ENCODE results near the gene LTBP1. TPM values are rescaled to one million over a fixed set of nuclear protein-coding genes. Genes with fewer than 3 reads are reported as not detected.

The LTBP1 gene
- total RNA-seq, 1 donor from 2014 or later, result 29.7 TPM

DNA sequence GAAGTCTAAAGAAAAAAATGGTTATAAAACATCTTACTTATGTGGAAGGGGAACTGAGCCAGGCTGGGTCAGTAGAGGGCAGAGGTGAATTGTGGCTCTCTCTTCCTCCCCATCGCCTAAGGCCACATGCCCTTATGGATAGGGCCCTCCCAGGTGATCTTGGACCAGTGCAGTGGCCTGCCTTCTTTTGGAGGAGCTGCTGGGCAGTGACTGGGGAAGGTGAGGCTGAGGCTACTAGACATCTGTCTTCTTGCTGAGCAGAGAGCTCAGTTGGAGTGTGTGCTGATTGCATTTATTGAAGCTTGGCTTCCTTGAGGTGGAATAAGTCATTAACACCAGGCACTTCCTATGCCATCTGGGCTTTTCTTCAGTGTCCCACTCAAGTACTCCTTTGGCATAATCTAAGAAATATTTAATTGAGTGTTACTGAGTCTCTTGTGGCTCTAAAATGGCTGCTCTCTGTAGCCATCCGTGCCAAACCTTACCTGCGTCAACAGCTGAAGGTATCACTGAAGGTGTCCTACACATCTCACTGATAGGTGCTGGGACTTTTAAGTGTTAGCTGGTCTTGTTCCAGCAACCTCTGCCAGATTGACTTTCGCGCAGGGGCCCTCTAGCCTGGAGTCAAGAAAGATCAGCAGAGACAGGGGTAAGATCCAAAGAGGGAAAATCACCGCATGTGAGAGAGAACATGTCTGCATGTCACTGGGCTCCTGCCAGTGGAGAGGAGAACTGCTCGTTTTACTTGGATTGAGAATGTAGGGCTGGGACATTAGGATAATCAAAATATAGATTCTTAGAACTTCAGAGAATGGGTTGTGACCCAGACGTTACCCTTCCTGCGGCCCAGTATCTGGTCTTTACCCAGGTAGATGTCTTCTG lies 256.1 kb downstream of the LTBP1 start:
- no peak for FAIRE-seq
- H3K27ac Mint-ChIP-seq (ENCODE audit: unreplicated experiment), result no peak overlapping the region

GRCh38 chr2:33204945-33205344 lies 258.2 kb downstream of the LTBP1 start:
- H3K36me3 ChIP-seq (ENCODE audit: insufficient read depth, low read length), result peaks cover 4% of the 10 kb centered on the region
- Mint-ChIP-seq H3K9me3 (ENCODE audit: unreplicated experiment) (peaks cover 2% of the 10 kb centered on the region), H3K4me3 (ENCODE audit: unreplicated experiment) (no peak overlapping the region), H3K27ac (ENCODE audit: unreplicated experiment) (no peak overlapping the region), H3K27me3 (ENCODE audit: low read depth, unreplicated experiment) (no peaks in the 10 kb centered on the region), H3K36me3 (ENCODE audit: low read depth, unreplicated experiment) (no peaks in the 10 kb centered on the region), H3K4me1 (ENCODE audit: low read depth, unreplicated experiment) (peaks cover 8% of the 10 kb centered on the region)
- FAIRE-seq, result no peak
- no peak overlapping the region for H3K4me2 ChIP-seq (ENCODE audit: low read length)
- no peak overlapping the region for H3K4me3 ChIP-seq (ENCODE audit: insufficient read depth, low read depth, low read length)
- no peak overlapping the region for H2AFZ ChIP-seq (ENCODE audit: low read depth, low read length)
- H4K20me1 ChIP-seq (ENCODE audit: insufficient read depth, low read length), result no peaks in the 10 kb centered on the region
- DNase-seq (ENCODE audit: low read depth), result no peak
- H3K9ac ChIP-seq (ENCODE audit: low read length), result no peak overlapping the region
- TF ChIP-seq, protein P1, sequence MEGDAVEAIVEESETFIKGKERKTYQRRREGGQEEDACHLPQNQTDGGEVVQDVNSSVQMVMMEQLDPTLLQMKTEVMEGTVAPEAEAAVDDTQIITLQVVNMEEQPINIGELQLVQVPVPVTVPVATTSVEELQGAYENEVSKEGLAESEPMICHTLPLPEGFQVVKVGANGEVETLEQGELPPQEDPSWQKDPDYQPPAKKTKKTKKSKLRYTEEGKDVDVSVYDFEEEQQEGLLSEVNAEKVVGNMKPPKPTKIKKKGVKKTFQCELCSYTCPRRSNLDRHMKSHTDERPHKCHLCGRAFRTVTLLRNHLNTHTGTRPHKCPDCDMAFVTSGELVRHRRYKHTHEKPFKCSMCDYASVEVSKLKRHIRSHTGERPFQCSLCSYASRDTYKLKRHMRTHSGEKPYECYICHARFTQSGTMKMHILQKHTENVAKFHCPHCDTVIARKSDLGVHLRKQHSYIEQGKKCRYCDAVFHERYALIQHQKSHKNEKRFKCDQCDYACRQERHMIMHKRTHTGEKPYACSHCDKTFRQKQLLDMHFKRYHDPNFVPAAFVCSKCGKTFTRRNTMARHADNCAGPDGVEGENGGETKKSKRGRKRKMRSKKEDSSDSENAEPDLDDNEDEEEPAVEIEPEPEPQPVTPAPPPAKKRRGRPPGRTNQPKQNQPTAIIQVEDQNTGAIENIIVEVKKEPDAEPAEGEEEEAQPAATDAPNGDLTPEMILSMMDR (IDR thresholded peaks at IDR 0.05; ENCODE audit: insufficient read depth, low read depth, low read length), result no peak
- no peak for TF ChIP-seq EZH2 (IDR thresholded peaks at IDR 0.05; ENCODE audit: insufficient read depth, low read length)
- no peaks in the 10 kb centered on the region for H3K27me3 ChIP-seq (ENCODE audit: insufficient read depth, low read length)
- peaks cover 8% of the 10 kb centered on the region for H3K4me1 ChIP-seq (ENCODE audit: insufficient read depth, low read length)
- H3K27ac ChIP-seq (ENCODE audit: low read depth, low read length), result no peak overlapping the region
- H3K9me3 ChIP-seq (ENCODE audit: insufficient read depth, low read depth, low read length), result no peaks in the 10 kb centered on the region
- peaks cover 2% of the 10 kb centered on the region for H3K79me2 ChIP-seq (ENCODE audit: insufficient read depth, low read length)

More for the DNA sequence above, 256.1 kb downstream of the LTBP1 start:
- Histone ChIP-seq H3K4me2 (ENCODE audit: low read length) (no peak overlapping the region), H4K20me1 (ENCODE audit: insufficient read depth, low read length) (no peaks in the 10 kb centered on the region), H3K9me3 (ENCODE audit: insufficient read depth, low read depth, low read length) (no peaks in the 10 kb centered on the region), H3K27me3 (ENCODE audit: insufficient read depth, low read length) (no peaks in the 10 kb centered on the region), H3K36me3 (ENCODE audit: insufficient read depth, low read length) (peaks cover 4% of the 10 kb centered on the region), H3K79me2 (ENCODE audit: insufficient read depth, low read length) (no peaks in the 10 kb centered on the region), H3K4me3 (ENCODE audit: insufficient read depth, low read depth, low read length) (no peak overlapping the region), H3K4me1 (ENCODE audit: insufficient read depth, low read length) (no peaks in the 10 kb centered on the region), H3K27ac (ENCODE audit: low read depth, low read length) (no peak overlapping the region), H2AFZ (ENCODE audit: low read depth, low read length) (no peak overlapping the region), H3K9ac (ENCODE audit: low read length) (no peak overlapping the region)
- no peaks in the 10 kb centered on the region for H3K4me1 Mint-ChIP-seq (ENCODE audit: low read depth, unreplicated experiment)
- DNase-seq (ENCODE audit: low read depth), result no peak
- no peak overlapping the region for H3K4me3 Mint-ChIP-seq (ENCODE audit: unreplicated experiment)
- H3K27me3 Mint-ChIP-seq (ENCODE audit: low read depth, unreplicated experiment), result no peaks in the 10 kb centered on the region
- no peaks in the 10 kb centered on the region for H3K36me3 Mint-ChIP-seq (ENCODE audit: low read depth, unreplicated experiment)
- H3K9me3 Mint-ChIP-seq (ENCODE audit: unreplicated experiment), result peaks cover 3% of the 10 kb centered on the region
- TF ChIP-seq, protein P1 (IDR thresholded peaks at IDR 0.05; ENCODE audit: insufficient read depth, low read depth, low read length), result no peak
- TF ChIP-seq EZH2 (IDR thresholded peaks at IDR 0.05; ENCODE audit: insufficient read depth, low read length), result no peak

Data from astrocyte (in vitro differentiated cells and primary cell).